GM12875 (cell line): ENCODE results near the gene DNASE1L3.
"Not testable (repeated sequence)": the region's sequence is repeated elsewhere in the genome, so short reads cannot be mapped to it uniquely, and the experiment has no call there.

ENCODE experiments used
- H3K4me3 ChIP-seq: one replicate; pipeline ENCODE4 v1.5.1; 2011; ENCODE audit warnings: low read depth, low read length, control low read depth
- CTCF ChIP-seq: IDR thresholded peaks from 2 replicates; pipeline ENCODE4 v1.5.1; 2011; ENCODE audit warnings: low read depth, mild to moderate bottlenecking, control low read depth, inconsistent platforms, low read length, moderate library complexity, borderline replicate concordance; ENCODE audit not compliant: insufficient read depth

Gene DNASE1L3

GRCh38 chr3:58234516-58234931 is 23.8 kb upstream of the DNASE1L3 start:
- no peak for TF ChIP-seq CTCF
- H3K4me3 ChIP-seq: no peak overlapping the region

GRCh38 chr3:58231666-58232065 is 20.9 kb upstream of the DNASE1L3 start:
- H3K4me3 ChIP-seq: no peak overlapping the region
- TF ChIP-seq CTCF: no peak

- H3K4me3 ChIP-seq: no peak overlapping the region
- TF ChIP-seq CTCF: no peak
Observed at GRCh38 chr3:58230876-58231552, 20.2 kb upstream of the DNASE1L3 start.

GRCh38 chr3:58227933-58228332 is 17.2 kb upstream of the DNASE1L3 start:
- H3K4me3 ChIP-seq: not testable (repeated sequence)

- no peak for TF ChIP-seq CTCF
- H3K4me3 ChIP-seq: no peak overlapping the region
Observed at GRCh38 chr3:58223855-58224254, 13.1 kb upstream of the DNASE1L3 start.

- H3K4me3 ChIP-seq: no peak overlapping the region
- TF ChIP-seq CTCF: no peak
Observed at GRCh38 chr3:58222161-58222724, 11.5 kb upstream of the DNASE1L3 start.

GRCh38 chr3:58218904-58219303 is 8.1 kb upstream of the DNASE1L3 start:
- no peak overlapping the region for H3K4me3 ChIP-seq
- no peak for TF ChIP-seq CTCF
